GM12878 (cell line): Measurements from ENCODE around the gene PRKCD. TPM values are rescaled to one million over a fixed set of nuclear protein-coding genes. Genes with fewer than 3 reads are reported as not detected.

ENCODE experiments used
- ATAC-seq: fragments of 200-7000 bp; cut with Tn5 transposase; 3 replicates; pipeline ENCODE4 v1.9.1; 2020; ENCODE audit warnings: mild to moderate bottlenecking, moderate library complexity
- BruUV-seq: library from RNA; stranded (reverse); fragments of 400-500 nt; replicated peaks from 2 replicates; lab custom pipeline; 2021; lab: Mats Ljungman, UMichigan
- CTCF ChIA-PET: fragments of 300-600 bp; sonication (Branson Sonifier 250); formaldehyde crosslinking; extraction: SDS; loops from one replicate; lab custom pipeline; 2021; ENCODE audit warnings: inconsistent platforms; lab: Yijun Ruan, JAX
- POLR2A ChIA-PET: fragments of 350-600 bp; formaldehyde crosslinking; extraction: SDS; loops from one replicate; lab custom pipeline; 2021; ENCODE audit warnings: inconsistent platforms; lab: Charles Lee
- RAD21 ChIA-PET: fragments of 300-600 bp; sonication (Branson Sonifier 250); formaldehyde crosslinking; loops from one replicate; lab custom pipeline; 2023; ENCODE audit warnings: antibody characterized with exemption; ENCODE audit not compliant: unreplicated experiment; lab: Charles Lee
- SMC1A ChIA-PET: fragments of 300-600 bp; sonication (Branson Sonifier 250); formaldehyde crosslinking; loops from one replicate; lab custom pipeline; 2023; ENCODE audit not compliant: unreplicated experiment, uncharacterized antibody; lab: Charles Lee
- DNase-seq: peaks from one replicate; pipeline ENCODE4 v3.0.0-alpha.2; 2011; ENCODE audit warnings: low read depth, low spot score
- FAIRE-seq: peaks from 3 replicates; lab custom pipeline; 2011; peaks lifted over from hg19 to GRCh38; lab: Jason Lieb, UNC
- H2AFZ ChIP-seq: 2 replicates; pipeline ENCODE4 v1.6.0; 2011; ENCODE audit warnings: low read depth, low read length, control low read depth; ENCODE audit not compliant: control insufficient read depth
- H3K27ac ChIP-seq: 2 replicates; pipeline ENCODE4 v1.5.1; 2011; ENCODE audit warnings: control low read depth; ENCODE audit not compliant: control insufficient read depth, insufficient read depth
- H3K27me3 ChIP-seq, 2 experiments: replicated peaks in 1 of 2; 2 replicates each; pipeline versions ENCODE4 v1.6.0 to v1.6.1; 2011; ENCODE audit warnings: low read length in 1 of 2; ENCODE audit not compliant: control insufficient read depth in 2 of 2, insufficient read depth in 2 of 2
- H3K36me3 ChIP-seq, 2 experiments: 2 replicates each; pipeline ENCODE4 v1.5.1; 2011; ENCODE audit warnings: low read length in 1 of 2; ENCODE audit not compliant: control insufficient read depth in 2 of 2, insufficient read depth in 2 of 2
- H3K4me1 ChIP-seq: 2 replicates; pipeline ENCODE4 v1.6.1; 2011; ENCODE audit warnings: mild to moderate bottlenecking, low read length, moderate library complexity, mixed read lengths; ENCODE audit not compliant: control insufficient read depth, insufficient read depth
- H3K4me2 ChIP-seq: 2 replicates; pipeline ENCODE4 v1.6.0; 2011; ENCODE audit warnings: control low read depth; ENCODE audit not compliant: control insufficient read depth, insufficient read depth
- H3K4me3 ChIP-seq: fragments of 200-600 bp; sonication (generic); 2 replicates; pipeline ENCODE4 v1.5.1; 2016
- H3K79me2 ChIP-seq: 2 replicates; pipeline ENCODE4 v1.6.0; 2011; ENCODE audit warnings: low read length; ENCODE audit not compliant: control insufficient read depth, insufficient read depth
- H3K9ac ChIP-seq: 2 replicates; pipeline ENCODE4 v1.8.0; 2011; ENCODE audit warnings: low read length, control low read depth, mixed read lengths; ENCODE audit not compliant: control insufficient read depth, insufficient read depth
- H3K9me3 ChIP-seq: replicated peaks from 3 replicates; pipeline ENCODE4 v1.5.1; 2011; ENCODE audit warnings: mild to moderate bottlenecking, low read length; ENCODE audit not compliant: control insufficient read depth, insufficient read depth
- H4K20me1 ChIP-seq: 2 replicates; pipeline ENCODE4 v1.6.0; 2011; ENCODE audit not compliant: control insufficient read depth, insufficient read depth
- BACH1 ChIP-seq: fragments of 450-650 bp; IDR thresholded peaks from 2 replicates; pipeline ENCODE4 v1.6.1; 2017; ENCODE audit warnings: mild to moderate bottlenecking, borderline replicate concordance
- BMI1 ChIP-seq: fragments of 450-650 bp; IDR thresholded peaks from 2 replicates; pipeline ENCODE4 v1.6.1; 2016; ENCODE audit warnings: mild to moderate bottlenecking, moderate library complexity, borderline replicate concordance
- FOXM1 ChIP-seq: IDR thresholded peaks from 2 replicates; pipeline ENCODE4 v1.6.1; 2012; ENCODE audit warnings: low read depth, mild to moderate bottlenecking, inconsistent platforms, low read length, moderate library complexity
- MYB ChIP-seq: fragments of 150-350 bp; IDR thresholded peaks from 2 replicates; pipeline ENCODE4 v1.6.1; 2014; ENCODE audit warnings: mild to moderate bottlenecking, low read depth, low read length, borderline replicate concordance
- NFYB ChIP-seq: IDR thresholded peaks from 2 replicates; pipeline ENCODE4 v1.6.1; 2011; ENCODE audit warnings: low read depth, mild to moderate bottlenecking, low read length, improper control_type of control experiment, moderate library complexity; ENCODE audit not compliant: insufficient read depth
- PML ChIP-seq: IDR thresholded peaks from 2 replicates; pipeline ENCODE4 v1.6.1; 2012; ENCODE audit warnings: low read length, inconsistent platforms
- RUNX3 ChIP-seq: IDR thresholded peaks from 2 replicates; pipeline ENCODE4 v1.6.1; 2012; ENCODE audit warnings: low read length, inconsistent platforms
- SUPT20H ChIP-seq: IDR thresholded peaks from 2 replicates; pipeline ENCODE4 v1.6.1; 2011; ENCODE audit warnings: low read depth, mild to moderate bottlenecking, low read length, moderate library complexity, borderline replicate concordance; ENCODE audit not compliant: control insufficient read depth
- TCF3 ChIP-seq: IDR thresholded peaks from 2 replicates; pipeline ENCODE4 v1.6.1; 2012; ENCODE audit warnings: low read depth, mild to moderate bottlenecking, low read length, borderline replicate concordance; ENCODE audit not compliant: insufficient read depth
- ZBTB40 ChIP-seq: fragments of 450-650 bp; IDR thresholded peaks from 2 replicates; pipeline ENCODE4 v1.6.1; 2016; ENCODE audit warnings: mild to moderate bottlenecking, moderate library complexity, borderline replicate concordance
- ZNF274 ChIP-seq: IDR thresholded peaks from one replicate; pipeline ENCODE4 v1.8.0; 2011; ENCODE audit not compliant: insufficient read length, insufficient read depth
- ZZZ3 ChIP-seq: IDR thresholded peaks from 2 replicates; pipeline ENCODE4 v1.6.1; 2011; ENCODE audit warnings: low read depth; ENCODE audit not compliant: control insufficient read depth, insufficient read length
- WGBS: methylation state at CpG from one replicate; pipeline ENCODE4 v1.1.6; 2016; ENCODE audit warnings: low lambda C conversion rate; ENCODE audit not compliant: insufficient replicate concordance, insufficient coverage; ENCODE audit errors: missing lambda C conversion rate; 5-methylcytosine and 5-hydroxymethylcytosine counted together
- in situ Hi-C: fragments of 300-500 bp; cut with MboI; formaldehyde crosslinking; loops from 9 replicates; pipeline ENCODE4 v1.14.3; 2018; ENCODE audit warnings: mixed read lengths
- intact Hi-C: fragments of 100-400 bp; cut with micrococcal nuclease; formaldehyde crosslinking; loops from one replicate; pipeline ENCODE4 v1.14.2; 2022; ENCODE audit not compliant: unreplicated experiment
- polyA plus RNA-seq, 11 experiments: library from polyadenylated mRNA; depleted of rRNA in 4 of 11; unstranded in 6 of 11; stranded (reverse) in 5 of 11; fragments of >200 nt; fragmentation: Nextera tagmentation in 4 of 11; fragmentation: Illumina TruSeq in 1 of 11; extraction: Ambion mirVana in 4 of 11; extraction: Trizol in 1 of 11; gene quantifications; 1 replicate in 1 of 11; 2 replicates in 10 of 11; pipeline versions ENCODE4 v1.2.1 to v1.2.3, GENCODE V29; 2011 to 2016; ENCODE audit warnings: inconsistent platforms in 2 of 11, missing spikeins in 2 of 11, low read depth in 1 of 11
- total RNA-seq, 4 experiments: library from RNA; depleted of rRNA in 3 of 4; stranded (reverse); fragments of >200 nt in 3 of 4; fragmentation: Illumina TruSeq in 1 of 4; extraction: Trizol in 1 of 4; gene quantifications; 2 replicates each; pipeline versions ENCODE4 v1.2.1 to v1.2.3, GENCODE V29; 2013 to 2021

Gene PRKCD
- total and polyA plus RNA-seq, 10 of the 15 experiments (the other 5 are each of a cell fraction or from before 2014, with no cell fraction given): 10.0 to 114 (median 42.4) TPM

DNA sequence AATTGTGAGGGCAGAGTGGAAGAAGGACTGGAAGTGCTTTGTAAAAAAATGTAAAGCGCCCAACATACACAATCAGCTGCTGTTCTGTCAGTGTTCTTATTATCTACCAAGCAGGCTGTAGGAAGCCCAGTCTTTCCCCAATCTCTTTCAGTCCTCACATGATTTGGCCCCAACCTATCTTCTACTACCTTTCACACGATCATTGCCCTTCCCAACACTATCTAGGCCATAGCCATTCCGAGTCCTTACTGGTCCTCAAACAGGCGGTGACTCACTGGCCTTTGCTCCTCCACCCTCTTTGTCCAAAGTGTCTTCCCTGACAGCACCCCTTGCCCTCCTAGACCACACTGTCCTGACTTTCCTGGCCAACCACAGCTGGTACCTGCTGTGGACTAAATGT is 29.9 kb upstream of the PRKCD start (continued):
- no peak for TF ChIP-seq ZBTB40
- no peak for TF ChIP-seq MYB

DNA sequence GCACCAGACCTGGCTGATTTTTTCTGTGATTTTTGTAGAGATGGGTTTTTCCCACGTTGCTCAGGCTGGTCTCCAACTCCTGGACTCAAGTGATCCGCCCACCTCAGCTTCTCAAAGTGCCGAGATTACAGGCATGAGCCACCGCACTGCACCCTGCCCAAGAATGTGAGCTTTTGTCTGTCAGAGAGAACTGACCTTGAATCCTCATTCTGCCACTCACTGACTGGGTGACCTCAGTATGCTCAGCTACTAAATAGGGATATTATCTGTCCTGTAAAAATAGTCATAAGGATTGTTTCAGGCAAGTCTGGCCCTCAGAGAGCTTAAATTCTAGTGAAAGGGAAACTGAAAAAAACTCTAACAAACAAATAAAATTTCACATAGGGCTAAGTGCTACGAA is 28.7 kb upstream of the PRKCD start:
- intact Hi-C loops: no loop called here
- Histone ChIP-seq H3K4me2 (no peak overlapping the region), H3K27me3 (no peaks in the 10 kb centered on the region), H2AFZ (no peak overlapping the region), H3K79me2 (peaks cover 25% of the 10 kb centered on the region), H4K20me1 (no peaks in the 10 kb centered on the region), H3K4me1 (peaks cover 7% of the 10 kb centered on the region), H3K9ac (no peak overlapping the region), H3K4me3 (no peak overlapping the region), H3K9me3 (no peaks in the 10 kb centered on the region), H3K27ac (no peak overlapping the region), H3K36me3 (no peaks in the 10 kb centered on the region)
- no peak for TF ChIP-seq SUPT20H
- TF ChIP-seq RUNX3: no peak
- TF ChIP-seq PML: no peak
- TF ChIP-seq TCF3: no peak
- no peak for TF ChIP-seq ZZZ3
- no peak for TF ChIP-seq FOXM1
- TF ChIP-seq BACH1: no peak
- TF ChIP-seq BMI1: no peak
- no peak for TF ChIP-seq ZNF274
- no peak for TF ChIP-seq NFYB
- WGBS: 70% methylated on average over 5 of the region's 5 CpGs
- POLR2A ChIA-PET: interaction anchor here (1.0 to 2.3 kb wide), 6 partner anchors 10 to 63 kb away, joined by 3 to 10 read pairs (median 6); no protein-coding TSS in a partner anchor
- DNase-seq (no peak), ATAC-seq (no peak), FAIRE-seq (no peak)
- SMC1A ChIA-PET: interaction anchor here (0.6 to 11.8 kb wide), 10 partner anchors 12 to 86 kb away, joined by 3 to 227 read pairs (median 9); no protein-coding TSS in a partner anchor
- RAD21 ChIA-PET: interaction anchor here (1.0 to 7.9 kb wide), 7 partner anchors 13 to 64 kb away, joined by 3 to 151 read pairs (median 7); no protein-coding TSS in a partner anchor
- in situ Hi-C loops: loop anchor here (5.0 kb wide), 1 partner anchor 65 kb away; no protein-coding TSS in a partner anchor
- CTCF ChIA-PET: interaction anchor here (0.7 to 14.2 kb wide), 14 partner anchors 9 to 123 kb away, joined by 3 to 476 read pairs (median 7); partner anchors contain the start of gene PRKCD
- no TSS peak for BruUV-seq
